Adrenal gland (tissue), 5 donors: ENCODE measurements around the gene NPTXR.

ENCODE experiments used
- CTCF ChIP-seq, 6 experiments: fragments of 450-650 bp in 4 of 6; fragments of 200-600 bp in 2 of 6; sonication (generic) in 1 of 6; IDR thresholded peaks; 1 replicate in 5 of 6; 2 replicates in 1 of 6; pipeline versions ENCODE4 v1.5.1 to v1.8.0; 2016 to 2021; ENCODE audit warnings: antibody characterized with exemption in 6 of 6, mild to moderate bottlenecking in 2 of 6, moderate library complexity in 1 of 6
- POLR2A ChIP-seq, 2 donors: fragments of 450-650 bp; IDR thresholded peaks; one replicate each; pipeline ENCODE4 v1.6.1; 2017; ENCODE audit warnings: antibody characterized with exemption in 2 of 2, mild to moderate bottlenecking in 2 of 2, moderate library complexity in 1 of 2
- donor health status: DM: no; HTN: no; CAD: no.

DNA sequence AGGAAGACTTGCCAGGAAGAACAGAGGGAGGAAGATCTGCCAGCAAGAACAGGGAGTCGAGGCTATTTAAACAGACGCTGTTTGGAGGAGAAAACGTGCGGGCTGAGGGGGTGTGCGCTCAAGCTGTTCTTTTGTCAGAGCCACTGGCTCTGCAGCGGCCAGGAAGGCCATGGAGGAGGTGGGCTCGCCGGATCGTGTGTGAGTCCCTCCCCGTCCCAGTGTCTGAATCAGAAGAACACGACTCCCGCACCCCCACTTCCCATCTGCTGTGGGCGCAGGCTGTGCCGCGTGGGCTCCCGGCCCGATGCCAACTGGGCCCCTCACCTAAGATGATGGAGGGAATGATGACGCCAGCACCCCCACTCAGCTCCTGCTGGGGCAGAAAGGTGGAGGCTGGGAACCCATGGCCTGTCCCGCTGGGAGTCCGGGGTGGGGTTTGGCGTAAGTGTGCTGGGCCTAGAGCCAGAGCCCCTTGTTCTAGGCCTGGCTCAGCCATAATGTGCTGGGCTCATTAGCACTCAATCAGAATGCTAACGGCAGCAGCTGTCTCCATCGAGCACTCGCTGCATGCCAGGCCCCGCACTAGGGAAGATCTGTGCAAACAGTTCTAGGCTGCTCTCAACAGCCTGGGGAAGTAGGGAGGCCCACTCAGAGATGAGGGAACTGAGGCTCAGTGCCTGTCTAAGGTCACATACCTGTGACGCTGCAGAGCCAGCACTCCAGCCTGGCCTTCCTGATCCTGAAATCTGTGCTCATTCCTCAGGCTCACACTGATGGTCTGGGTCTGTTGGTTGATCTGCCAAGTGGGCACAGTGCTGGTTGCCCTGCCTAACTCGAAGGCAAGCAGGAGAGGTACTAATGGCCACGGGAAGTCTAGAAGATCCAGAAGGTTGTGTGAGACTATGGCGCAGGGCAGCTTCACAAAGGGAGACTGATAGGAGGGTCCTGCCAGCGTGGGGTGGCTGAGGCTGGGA, 11.5 kb downstream of the NPTXR start:
- TF ChIP-seq CTCF (IDR thresholded peaks at IDR 0.05) (no peak), POLR2A (IDR thresholded peaks at IDR 0.05) (no peak)
